ENCODE measurements around the gene BICDL1. TPM values are rescaled to one million over a fixed set of nuclear protein-coding genes. Genes with fewer than 3 reads are reported as not detected.

BICDL1 gene
- total and polyA plus RNA-seq, 8 donors = 2.0 to 23.0 (median 6.8) TPM

GRCh38 chr12:119998471-119999245 is 9.6 kb downstream of the BICDL1 start:
- TF ChIP-seq, protein P1, sequence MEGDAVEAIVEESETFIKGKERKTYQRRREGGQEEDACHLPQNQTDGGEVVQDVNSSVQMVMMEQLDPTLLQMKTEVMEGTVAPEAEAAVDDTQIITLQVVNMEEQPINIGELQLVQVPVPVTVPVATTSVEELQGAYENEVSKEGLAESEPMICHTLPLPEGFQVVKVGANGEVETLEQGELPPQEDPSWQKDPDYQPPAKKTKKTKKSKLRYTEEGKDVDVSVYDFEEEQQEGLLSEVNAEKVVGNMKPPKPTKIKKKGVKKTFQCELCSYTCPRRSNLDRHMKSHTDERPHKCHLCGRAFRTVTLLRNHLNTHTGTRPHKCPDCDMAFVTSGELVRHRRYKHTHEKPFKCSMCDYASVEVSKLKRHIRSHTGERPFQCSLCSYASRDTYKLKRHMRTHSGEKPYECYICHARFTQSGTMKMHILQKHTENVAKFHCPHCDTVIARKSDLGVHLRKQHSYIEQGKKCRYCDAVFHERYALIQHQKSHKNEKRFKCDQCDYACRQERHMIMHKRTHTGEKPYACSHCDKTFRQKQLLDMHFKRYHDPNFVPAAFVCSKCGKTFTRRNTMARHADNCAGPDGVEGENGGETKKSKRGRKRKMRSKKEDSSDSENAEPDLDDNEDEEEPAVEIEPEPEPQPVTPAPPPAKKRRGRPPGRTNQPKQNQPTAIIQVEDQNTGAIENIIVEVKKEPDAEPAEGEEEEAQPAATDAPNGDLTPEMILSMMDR (IDR thresholded peaks at IDR 0.05) = no peak
- Histone ChIP-seq H3K9me3 (no peaks in the 10 kb centered on the region), H3K4me1 (no peaks in the 10 kb centered on the region), H3K4me3 (no peak overlapping the region), H3K36me3 (no peaks in the 10 kb centered on the region), H3K27me3 (no peaks in the 10 kb centered on the region), H3K27ac (no peak overlapping the region)
- FAIRE-seq = no peak
- WGBS, 2 donors = 87 to 88% methylated on average over 13 of the region's 13 CpGs
- ATAC-seq = no peak
- intact Hi-C loops (cut with DNase I) = no loop called here
- DNase-seq = no peak

DNA sequence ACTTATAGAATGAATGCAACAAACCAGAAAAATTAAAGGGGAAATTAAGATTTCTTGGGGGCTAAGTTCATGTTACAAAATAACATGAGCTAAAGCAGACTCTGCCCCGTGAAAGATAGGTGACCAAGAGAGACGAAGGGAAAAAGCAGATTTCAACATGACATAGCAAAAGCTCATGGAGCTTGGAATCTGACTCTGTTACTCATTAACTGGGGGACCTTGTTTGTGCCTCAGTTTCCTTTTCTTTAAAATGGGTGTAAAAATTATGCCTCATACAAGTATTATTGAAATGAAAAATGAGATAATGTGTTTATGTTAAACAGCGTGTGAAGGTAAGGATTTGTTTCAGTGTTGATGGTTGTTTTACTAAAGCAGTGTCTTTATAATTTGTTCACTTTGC is 11.5 kb downstream of the BICDL1 start:
- Histone ChIP-seq H3K4me3 (no peak overlapping the region), H3K9me3 (no peaks in the 10 kb centered on the region), H3K4me1 (no peaks in the 10 kb centered on the region), H3K27me3 (no peaks in the 10 kb centered on the region), H3K27ac (no peak overlapping the region), H3K36me3 (no peaks in the 10 kb centered on the region)
- FAIRE-seq (no peak), DNase-seq (no peak), ATAC-seq (no peak)
- intact Hi-C loops (cut with DNase I) = no loop called here
- TF ChIP-seq, protein P1 (IDR thresholded peaks at IDR 0.05) = no peak
- 86 to 91% methylated on average over 3 of the region's 3 CpGs for WGBS, 2 donors

- ATAC-seq = no peak
- FAIRE-seq = no peak
- H3K9me3 ChIP-seq = no peaks in the 10 kb centered on the region
- no peaks in the 10 kb centered on the region for H3K36me3 ChIP-seq
- intact Hi-C loops (cut with DNase I) = no loop called here
- TF ChIP-seq, protein P1 (IDR thresholded peaks at IDR 0.05) = no peak
- H3K4me3 ChIP-seq = no peak overlapping the region
- DNase-seq = no peak
- WGBS, 2 donors = 73 to 75% methylated on average over 3 of the region's 3 CpGs
- H3K27ac ChIP-seq = no peak overlapping the region
- no peaks in the 10 kb centered on the region for H3K27me3 ChIP-seq
- peaks cover 0 to 4% (median 0%) of the 10 kb centered on the region in 3 donors for H3K4me1 ChIP-seq
These were observed 17.4 kb downstream of the BICDL1 start for GRCh38 chr12:120006258-120006975.

- TF ChIP-seq, protein P1 (IDR thresholded peaks at IDR 0.05) = no peak
- ATAC-seq (no peak), FAIRE-seq (no peak), DNase-seq (no peak)
- Histone ChIP-seq H3K27me3 (no peaks in the 10 kb centered on the region), H3K4me3 (no peak overlapping the region), H3K27ac (no peak overlapping the region), H3K36me3 (no peaks in the 10 kb centered on the region), H3K4me1 (peaks cover 0 to 6% (median 0%) of the 10 kb centered on the region in 3 donors), H3K9me3 (no peaks in the 10 kb centered on the region)
- intact Hi-C loops (cut with DNase I) = no loop called here
- WGBS, 2 donors = 81 to 91% methylated on average over 3 of the region's 3 CpGs
These were observed 18.2 kb downstream of the BICDL1 start for GRCh38 chr12:120007272-120007671.

All from pancreas (tissue), 10 donors.